OCI-LY1 (cell line): ENCODE data around the gene DNAJC11.
A peak's percentile ranks its signal among the peaks of the same experiment; 100 is the strongest.

ENCODE experiments used
- H2AFZ ChIP-seq: fragments of 200-600 bp; sonication (generic), shearing (Covaris generic); 2 replicates; pipeline ENCODE4 v1.6.0; 2014; ENCODE audit warnings: antibody characterized with exemption, mild to moderate bottlenecking, low read length
- H3F3A ChIP-seq: fragments of 200-600 bp; sonication (generic), shearing (Covaris generic); 2 replicates; pipeline ENCODE4 v1.6.0; 2014; ENCODE audit warnings: mild to moderate bottlenecking, antibody characterized with exemption, low read length, moderate library complexity; ENCODE audit not compliant: insufficient read depth
- H3K27ac ChIP-seq: fragments of 200-600 bp; sonication (generic); 2 replicates; pipeline ENCODE4 v1.5.1; 2014; ENCODE audit warnings: low read length, mixed run types, mild to moderate bottlenecking, low read depth; ENCODE audit not compliant: poor library complexity, severe bottlenecking
- H3K27me3 ChIP-seq: fragments of 200-600 bp; sonication (generic); 2 replicates; pipeline ENCODE4 v1.6.0; 2014; ENCODE audit warnings: antibody characterized with exemption, mild to moderate bottlenecking, low read length, moderate library complexity; ENCODE audit not compliant: insufficient read depth
- H3K36me3 ChIP-seq: fragments of 200-600 bp; sonication (generic); 2 replicates; pipeline ENCODE4 v1.6.1; 2014; ENCODE audit warnings: mild to moderate bottlenecking, antibody characterized with exemption, low read length, moderate library complexity, mixed read lengths; ENCODE audit not compliant: insufficient read depth
- H3K4me1 ChIP-seq: fragments of 200-600 bp; sonication (generic); 2 replicates; pipeline ENCODE4 v1.5.1; 2014; ENCODE audit warnings: mild to moderate bottlenecking, low read length, moderate library complexity; ENCODE audit not compliant: insufficient read depth, severe bottlenecking
- H3K4me2 ChIP-seq: fragments of 200-600 bp; sonication (generic), shearing (Covaris generic); 2 replicates; pipeline ENCODE4 v1.6.1; 2014; ENCODE audit warnings: low read length
- H3K4me3 ChIP-seq: fragments of 200-600 bp; sonication (generic); 2 replicates; pipeline ENCODE4 v1.5.1; 2014; ENCODE audit warnings: low read length, low read depth, mild to moderate bottlenecking, mixed read lengths; ENCODE audit not compliant: poor library complexity, severe bottlenecking
- H3K79me2 ChIP-seq: fragments of 200-600 bp; shearing (Covaris generic); 2 replicates; pipeline ENCODE4 v1.6.1; 2016; ENCODE audit warnings: mixed run types, low read length, mixed read lengths; ENCODE audit not compliant: insufficient read depth
- H3K9ac ChIP-seq: fragments of 200-600 bp; sonication (generic), shearing (Covaris generic); 2 replicates; pipeline ENCODE4 v1.6.1; 2014; ENCODE audit warnings: mild to moderate bottlenecking, low read length, mixed read lengths
- H3K9me2 ChIP-seq: fragments of 200-600 bp; sonication (generic), shearing (Covaris generic); 2 replicates; pipeline ENCODE4 v1.6.1; 2014; ENCODE audit warnings: low read depth, mild to moderate bottlenecking, low read length, mixed read lengths
- H3K9me3 ChIP-seq: fragments of 200-600 bp; shearing (Covaris generic); 2 replicates; pipeline ENCODE4 v1.6.1; 2014; ENCODE audit warnings: low read length, mixed read lengths
- H4K20me1 ChIP-seq: fragments of 200-600 bp; sonication (generic), shearing (Covaris generic); 2 replicates; pipeline ENCODE4 v1.6.0; 2016; ENCODE audit warnings: mild to moderate bottlenecking, low read length; ENCODE audit not compliant: insufficient read depth
- EZH2 ChIP-seq: fragments of 200-600 bp; sonication (generic), shearing (Covaris generic); IDR thresholded peaks from 2 replicates; pipeline ENCODE4 v1.8.0; 2017; ENCODE audit warnings: borderline replicate concordance, mixed run types, mild to moderate bottlenecking, antibody characterized with exemption, low read length, moderate library complexity, mixed read lengths
- TF ChIP-seq, protein P1 (sequence below): fragments of 200-600 bp; sonication (generic), shearing (Covaris generic); IDR thresholded peaks from 2 replicates; pipeline ENCODE4 v1.5.1; 2017; ENCODE audit warnings: mild to moderate bottlenecking, antibody characterized with exemption, low read length, moderate library complexity, mixed read lengths

The DNAJC11 gene

DNA sequence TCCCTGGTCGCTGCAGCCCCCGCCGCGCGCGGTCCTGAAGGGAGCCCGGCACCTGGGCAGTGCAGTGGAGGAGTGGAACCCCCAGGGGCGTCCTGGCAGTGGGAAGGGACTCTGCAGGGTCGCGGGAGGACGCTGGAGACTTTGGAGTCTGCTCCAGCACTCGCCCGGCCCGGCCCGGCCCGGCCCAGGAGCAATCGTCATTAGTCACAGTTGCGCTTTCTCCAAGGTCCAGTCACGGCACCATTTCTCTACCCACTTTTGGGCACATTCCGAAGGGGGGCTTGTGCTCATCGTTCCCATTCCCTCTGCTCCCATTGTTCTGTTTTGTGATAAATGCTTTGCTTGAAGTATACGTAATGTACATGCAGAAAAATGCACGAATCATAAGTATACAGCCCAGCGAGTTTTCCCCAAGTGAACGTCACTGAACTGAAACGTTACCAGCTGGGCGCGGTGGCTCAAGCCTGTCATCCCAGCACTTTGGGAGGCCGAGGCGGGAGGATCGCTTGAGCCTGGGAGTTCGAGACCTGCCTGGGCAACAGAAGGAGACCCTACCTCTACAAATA, 75.9 kb downstream of the DNAJC11 start:
- Histone ChIP-seq H2AFZ (no peak overlapping the region), H3K27me3 (no peaks in the 10 kb centered on the region), H3K27ac (peak overlapping the region; percentile 50), H3K4me1 (peaks cover 27% of the 10 kb centered on the region), H3K4me3 (peak overlapping the region; percentile 85), H3K4me2 (peak overlapping the region; percentile 97), H4K20me1 (no peaks in the 10 kb centered on the region), H3F3A (no peaks in the 10 kb centered on the region), H3K79me2 (no peaks in the 10 kb centered on the region), H3K9ac (peak overlapping the region; percentile 85), H3K36me3 (peaks cover 74% of the 10 kb centered on the region), H3K9me2 (no peaks in the 10 kb centered on the region), H3K9me3 (no peaks in the 10 kb centered on the region)
- TF ChIP-seq, protein P1, sequence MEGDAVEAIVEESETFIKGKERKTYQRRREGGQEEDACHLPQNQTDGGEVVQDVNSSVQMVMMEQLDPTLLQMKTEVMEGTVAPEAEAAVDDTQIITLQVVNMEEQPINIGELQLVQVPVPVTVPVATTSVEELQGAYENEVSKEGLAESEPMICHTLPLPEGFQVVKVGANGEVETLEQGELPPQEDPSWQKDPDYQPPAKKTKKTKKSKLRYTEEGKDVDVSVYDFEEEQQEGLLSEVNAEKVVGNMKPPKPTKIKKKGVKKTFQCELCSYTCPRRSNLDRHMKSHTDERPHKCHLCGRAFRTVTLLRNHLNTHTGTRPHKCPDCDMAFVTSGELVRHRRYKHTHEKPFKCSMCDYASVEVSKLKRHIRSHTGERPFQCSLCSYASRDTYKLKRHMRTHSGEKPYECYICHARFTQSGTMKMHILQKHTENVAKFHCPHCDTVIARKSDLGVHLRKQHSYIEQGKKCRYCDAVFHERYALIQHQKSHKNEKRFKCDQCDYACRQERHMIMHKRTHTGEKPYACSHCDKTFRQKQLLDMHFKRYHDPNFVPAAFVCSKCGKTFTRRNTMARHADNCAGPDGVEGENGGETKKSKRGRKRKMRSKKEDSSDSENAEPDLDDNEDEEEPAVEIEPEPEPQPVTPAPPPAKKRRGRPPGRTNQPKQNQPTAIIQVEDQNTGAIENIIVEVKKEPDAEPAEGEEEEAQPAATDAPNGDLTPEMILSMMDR: no peak
- no peak for TF ChIP-seq EZH2

DNA sequence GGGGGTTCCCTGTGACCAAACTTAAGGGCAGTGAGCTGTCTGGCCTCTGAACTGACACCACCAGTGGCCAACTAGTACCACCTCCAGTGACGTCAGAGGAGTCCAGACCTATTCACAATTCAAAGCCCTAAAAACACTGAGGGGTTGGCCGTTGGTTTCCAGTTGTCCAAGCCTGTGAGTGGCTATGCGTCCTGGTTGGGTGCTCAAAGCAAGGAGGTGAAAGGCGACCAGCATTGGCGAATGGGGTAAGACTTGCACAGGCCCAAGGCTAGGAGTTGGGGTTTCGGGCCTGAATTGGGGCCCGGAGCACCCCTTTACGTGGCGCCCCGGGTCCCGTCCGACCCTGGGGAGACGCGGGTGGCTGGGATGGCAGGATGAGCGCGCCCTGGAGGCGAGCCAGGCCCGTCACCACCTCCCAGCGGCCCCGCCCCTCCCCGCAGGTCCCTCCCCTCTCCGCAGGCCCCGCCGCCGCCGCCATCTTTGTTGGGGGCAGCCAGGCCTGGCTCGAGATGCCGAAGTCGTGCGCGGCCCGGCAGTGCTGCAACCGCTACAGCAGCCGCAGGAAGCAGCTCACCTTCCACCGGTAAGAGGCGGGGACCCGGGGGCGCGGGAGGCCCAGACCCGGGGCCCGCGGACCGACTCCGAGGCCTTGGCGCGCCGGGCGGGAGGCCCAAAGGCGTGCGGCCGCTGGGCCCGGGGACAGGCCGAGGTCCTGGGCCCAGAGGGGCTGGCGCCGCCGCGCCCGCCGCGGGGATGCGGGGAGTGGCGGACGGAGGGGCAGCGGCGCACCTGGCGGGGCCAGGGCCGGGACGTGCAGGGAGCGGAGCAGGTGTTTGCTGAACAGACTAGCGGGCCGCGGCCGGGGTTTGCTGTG, 76.7 kb downstream of the DNAJC11 start, which contains the start of gene THAP3:
THAP3 (plus strand) TSS at position 159 of the 874 bp plus-strand sequence; CDS start at position 510, 351 bp downstream.
- no peaks in the 10 kb centered on the region for H3K9me3 ChIP-seq
- H3K9me2 ChIP-seq: no peaks in the 10 kb centered on the region
- H4K20me1 ChIP-seq: no peaks in the 10 kb centered on the region
- peak within 1 kb of the TSS; percentile 51 for H3K27ac ChIP-seq
- H3K4me2 ChIP-seq: peak within 1 kb of the TSS; percentile 97
- TF ChIP-seq, protein P1: peak; percentile 39; the same call in 1 of the 2 replicates
- no peak for TF ChIP-seq EZH2
- no peaks in the 10 kb centered on the region for H3F3A ChIP-seq
- H2AFZ ChIP-seq: no peak within 1 kb of the TSS
- H3K79me2 ChIP-seq: no peaks in the 10 kb centered on the region
- H3K36me3 ChIP-seq: peaks cover 75% of the 10 kb centered on the region
- H3K4me3 ChIP-seq: peak within 1 kb of the TSS; percentile 85
- H3K4me1 ChIP-seq: peaks cover 27% of the 10 kb centered on the region
- no peaks in the 10 kb centered on the region for H3K27me3 ChIP-seq
- peak within 1 kb of the TSS; percentile 85 for H3K9ac ChIP-seq

DNA sequence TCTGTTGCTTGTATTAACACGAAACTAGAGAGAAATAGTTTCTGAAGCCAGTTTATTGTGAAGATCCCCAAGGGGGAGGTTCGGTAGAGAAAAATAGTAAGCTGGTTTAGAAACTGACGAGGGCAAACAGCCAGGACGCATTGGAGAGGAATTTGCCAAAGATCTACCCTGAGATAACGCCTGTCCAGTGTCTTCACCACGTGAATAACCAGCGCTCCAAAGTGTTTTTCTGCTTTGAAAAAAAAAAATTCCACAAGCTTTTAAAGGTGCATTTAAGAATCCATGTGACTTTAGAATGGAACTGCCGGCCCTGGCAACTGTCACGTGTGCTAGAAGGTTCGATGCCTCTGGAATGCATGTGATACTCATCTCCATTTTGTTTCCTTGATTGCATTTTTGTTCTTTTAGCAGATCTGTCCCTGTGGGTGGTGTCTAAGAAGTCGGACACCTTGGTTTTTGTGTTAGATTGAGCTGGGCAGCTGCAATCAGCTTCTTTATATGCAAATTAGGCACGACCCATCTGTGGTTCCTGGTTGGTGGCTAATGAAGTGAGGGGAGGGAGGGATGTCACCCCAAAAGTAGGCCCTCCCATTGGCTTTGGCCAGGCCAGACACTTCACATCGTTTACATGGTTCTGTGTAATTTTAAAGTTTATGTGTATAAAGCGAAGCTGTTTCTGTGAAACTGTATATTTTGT, 78.2 kb downstream of the DNAJC11 start:
- peak overlapping the region; percentile 32 for H3K27ac ChIP-seq
- no peak overlapping the region for H3K4me2 ChIP-seq
- no peaks in the 10 kb centered on the region for H3K9me2 ChIP-seq
- no peak overlapping the region for H2AFZ ChIP-seq
- peaks cover 80% of the 10 kb centered on the region for H3K36me3 ChIP-seq
- H3K9ac ChIP-seq: no peak overlapping the region
- no peaks in the 10 kb centered on the region for H3K79me2 ChIP-seq
- H3K9me3 ChIP-seq: no peaks in the 10 kb centered on the region
- no peak overlapping the region for H3K4me3 ChIP-seq
- TF ChIP-seq, protein P1: no peak
- TF ChIP-seq EZH2: no peak
- no peaks in the 10 kb centered on the region for H4K20me1 ChIP-seq
- no peaks in the 10 kb centered on the region for H3K27me3 ChIP-seq
- peaks cover 27% of the 10 kb centered on the region for H3K4me1 ChIP-seq
- H3F3A ChIP-seq: no peaks in the 10 kb centered on the region
